Measurements from ENCODE around the gene KCNN4. TPM values are rescaled to one million over a fixed set of nuclear protein-coding genes. Genes with fewer than 3 reads are reported as not detected.

The KCNN4 gene
- total and polyA plus RNA-seq, 2 donors from 2014 or later, result 0.80 to 6.1 TPM

DNA sequence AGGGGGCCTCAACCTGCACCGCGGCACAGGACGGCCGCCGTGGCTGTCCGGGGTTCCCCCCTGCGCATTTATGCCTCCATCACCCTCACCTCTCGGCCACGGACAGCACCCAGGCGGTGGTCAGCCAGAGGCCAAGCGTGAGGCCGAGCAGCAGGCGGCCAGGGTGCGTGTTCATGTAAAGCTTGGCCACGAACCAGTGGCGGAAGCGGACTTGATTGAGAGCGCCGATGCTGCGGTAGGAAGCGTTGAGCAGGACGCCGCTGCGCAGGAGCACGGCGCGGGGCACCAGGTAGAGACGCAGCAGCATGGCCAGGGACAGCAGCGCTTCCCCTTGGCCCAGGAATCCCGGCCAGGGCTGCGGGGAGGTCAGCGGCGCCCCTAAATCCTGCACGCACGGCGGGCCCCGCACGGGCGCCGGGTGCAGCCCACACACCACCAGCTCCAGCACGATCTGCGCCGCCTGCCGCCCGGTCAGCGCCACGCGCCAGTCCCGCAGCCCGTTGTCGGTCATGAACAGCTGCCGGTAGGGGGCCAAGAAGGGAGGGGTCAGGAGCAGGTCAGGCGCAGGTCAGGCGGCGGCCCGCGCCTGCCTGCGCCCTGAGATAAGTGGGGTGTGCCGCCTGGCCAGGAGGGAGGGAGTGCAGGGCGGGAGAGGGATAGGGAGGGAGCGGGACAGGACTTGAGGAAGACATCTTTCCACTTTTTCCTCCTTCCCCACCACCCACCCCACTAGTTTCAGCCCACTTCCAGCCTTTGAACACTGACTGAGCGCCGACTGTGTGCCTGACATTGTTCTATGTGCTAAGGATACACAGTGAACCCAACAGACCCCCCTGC, 6.5 kb downstream of the KCNN4 start:
- peak in 4 of 5 donors; percentile 45 to 78 (median 67) for DNase-seq
- H3K27me3 ChIP-seq (ENCODE audit: control insufficient read depth, insufficient read depth, low read length), result no peaks in the 10 kb centered on the region
- intact Hi-C loops (cut with DNase I), result no loop called here
- FAIRE-seq, result no peak
- no peak overlapping the region for H3K27ac ChIP-seq (ENCODE audit: low read depth in 2 of 2, low read length in 2 of 2)
- H3K4me1 ChIP-seq (ENCODE audit: control insufficient read depth in 2 of 3, insufficient read depth in 2 of 3, low read depth in 1 of 3, low read length in 3 of 3), result peaks cover 0 to 5% (median 0%) of the 10 kb centered on the region in 3 donors
- H3K9ac ChIP-seq (ENCODE audit: low read length in 3 of 3), result no peak overlapping the region
- H3K36me3 ChIP-seq (ENCODE audit: control insufficient read depth in 2 of 3, insufficient read depth in 3 of 3, low read length in 3 of 3), result no peaks in the 10 kb centered on the region
- no peaks in the 10 kb centered on the region for H3K9me3 ChIP-seq (ENCODE audit: control insufficient read depth in 2 of 3, insufficient read depth in 1 of 3, low read length in 3 of 3)
- H3K4me3 ChIP-seq (ENCODE audit: low read length in 3 of 3), result no peak overlapping the region
- TF ChIP-seq, protein P1, sequence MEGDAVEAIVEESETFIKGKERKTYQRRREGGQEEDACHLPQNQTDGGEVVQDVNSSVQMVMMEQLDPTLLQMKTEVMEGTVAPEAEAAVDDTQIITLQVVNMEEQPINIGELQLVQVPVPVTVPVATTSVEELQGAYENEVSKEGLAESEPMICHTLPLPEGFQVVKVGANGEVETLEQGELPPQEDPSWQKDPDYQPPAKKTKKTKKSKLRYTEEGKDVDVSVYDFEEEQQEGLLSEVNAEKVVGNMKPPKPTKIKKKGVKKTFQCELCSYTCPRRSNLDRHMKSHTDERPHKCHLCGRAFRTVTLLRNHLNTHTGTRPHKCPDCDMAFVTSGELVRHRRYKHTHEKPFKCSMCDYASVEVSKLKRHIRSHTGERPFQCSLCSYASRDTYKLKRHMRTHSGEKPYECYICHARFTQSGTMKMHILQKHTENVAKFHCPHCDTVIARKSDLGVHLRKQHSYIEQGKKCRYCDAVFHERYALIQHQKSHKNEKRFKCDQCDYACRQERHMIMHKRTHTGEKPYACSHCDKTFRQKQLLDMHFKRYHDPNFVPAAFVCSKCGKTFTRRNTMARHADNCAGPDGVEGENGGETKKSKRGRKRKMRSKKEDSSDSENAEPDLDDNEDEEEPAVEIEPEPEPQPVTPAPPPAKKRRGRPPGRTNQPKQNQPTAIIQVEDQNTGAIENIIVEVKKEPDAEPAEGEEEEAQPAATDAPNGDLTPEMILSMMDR (IDR thresholded peaks at IDR 0.05; ENCODE audit: borderline replicate concordance, extremely low read depth, insufficient read depth), result peak; percentile 37

DNA sequence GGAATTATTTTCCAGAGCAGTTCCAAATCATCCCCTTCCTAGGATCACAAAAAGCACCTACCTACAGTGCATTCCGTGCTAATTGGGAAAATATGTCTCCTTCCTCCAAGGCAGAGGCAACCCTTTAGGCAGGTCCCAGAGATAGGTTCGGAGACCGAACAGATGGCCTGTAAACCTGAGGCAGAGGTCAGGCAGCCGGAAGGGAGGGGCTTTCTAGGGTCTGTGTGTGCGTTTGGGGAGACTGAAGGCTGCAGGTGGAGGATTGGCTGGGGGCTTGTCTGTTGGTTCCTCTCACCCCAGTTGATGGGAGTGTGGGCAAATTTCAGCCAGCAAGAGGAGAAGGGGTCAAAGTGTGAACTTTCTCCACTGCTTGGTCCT, 7.1 kb downstream of the KCNN4 start:
- DNase-seq, result no peak
- H3K9me3 ChIP-seq (ENCODE audit: control insufficient read depth in 2 of 3, insufficient read depth in 1 of 3, low read length in 3 of 3), result no peaks in the 10 kb centered on the region
- H3K4me3 ChIP-seq (ENCODE audit: low read length in 3 of 3), result no peak overlapping the region
- no peaks in the 10 kb centered on the region for H3K36me3 ChIP-seq (ENCODE audit: control insufficient read depth in 2 of 3, insufficient read depth in 3 of 3, low read length in 3 of 3)
- TF ChIP-seq, protein P1 (IDR thresholded peaks at IDR 0.05; ENCODE audit: borderline replicate concordance, extremely low read depth, insufficient read depth), result no peak
- intact Hi-C loops (cut with DNase I), result no loop called here
- H3K9ac ChIP-seq (ENCODE audit: low read length in 3 of 3), result no peak overlapping the region
- no peak overlapping the region for H3K27ac ChIP-seq (ENCODE audit: low read depth in 2 of 2, low read length in 2 of 2)
- peaks cover 0 to 5% (median 0%) of the 10 kb centered on the region in 3 donors for H3K4me1 ChIP-seq (ENCODE audit: control insufficient read depth in 2 of 3, insufficient read depth in 2 of 3, low read depth in 1 of 3, low read length in 3 of 3)
- no peaks in the 10 kb centered on the region for H3K27me3 ChIP-seq (ENCODE audit: control insufficient read depth, insufficient read depth, low read length)
- FAIRE-seq, result no peak

DNA sequence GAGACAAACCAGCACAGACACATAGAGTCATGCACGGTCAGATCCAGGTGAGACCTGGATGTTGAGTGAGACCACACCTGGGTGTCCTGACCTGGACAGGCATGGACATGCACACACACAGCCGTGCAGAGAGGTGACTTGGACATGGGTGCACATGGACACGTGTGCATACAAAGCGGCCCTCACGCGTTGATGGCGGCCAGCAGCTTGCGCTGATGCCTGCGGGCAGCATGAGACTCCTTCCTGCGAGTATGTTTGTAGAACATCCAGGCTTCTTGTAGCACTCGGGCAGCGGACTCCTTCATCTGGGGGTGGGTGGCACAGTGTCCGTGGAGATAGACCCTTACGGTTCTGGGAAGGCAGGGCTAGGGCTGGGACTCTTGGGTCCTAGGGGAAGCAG, 11.5 kb downstream of the KCNN4 start:
- DNase-seq (no peak), FAIRE-seq (no peak)
- intact Hi-C loops (cut with DNase I), result no loop called here
- no peak overlapping the region for H3K4me3 ChIP-seq (ENCODE audit: low read length in 3 of 3)
- H3K4me1 ChIP-seq (ENCODE audit: control insufficient read depth in 2 of 3, insufficient read depth in 2 of 3, low read depth in 1 of 3, low read length in 3 of 3), result peaks cover 0 to 2% (median 0%) of the 10 kb centered on the region in 3 donors
- H3K27ac ChIP-seq (ENCODE audit: low read depth in 2 of 2, low read length in 2 of 2), result no peak overlapping the region
- H3K9ac ChIP-seq (ENCODE audit: low read length in 3 of 3), result no peak overlapping the region
- TF ChIP-seq, protein P1 (IDR thresholded peaks at IDR 0.05; ENCODE audit: borderline replicate concordance, extremely low read depth, insufficient read depth), result no peak
- no peaks in the 10 kb centered on the region for H3K9me3 ChIP-seq (ENCODE audit: control insufficient read depth in 2 of 3, insufficient read depth in 1 of 3, low read length in 3 of 3)
- H3K36me3 ChIP-seq (ENCODE audit: control insufficient read depth in 2 of 3, insufficient read depth in 3 of 3, low read length in 3 of 3), result no peaks in the 10 kb centered on the region
- H3K27me3 ChIP-seq (ENCODE audit: control insufficient read depth, insufficient read depth, low read length), result no peaks in the 10 kb centered on the region
